Panc1 (cell line): ENCODE data around the gene PGPEP1. TPM values are rescaled to one million over a fixed set of nuclear protein-coding genes. Genes with fewer than 3 reads are reported as not detected.
A peak's percentile ranks its signal among the peaks of the same experiment; 100 is the strongest.

ENCODE experiments used
- ATAC-seq: fragments of 200-7000 bp; cut with Tn5 transposase; 2 replicates; pipeline ENCODE4 v1.9.1; 2020; ENCODE audit warnings: mild to moderate bottlenecking, moderate library complexity
- BruUV-seq: library from RNA; stranded (reverse); fragments of 400-500 nt; replicated peaks from 2 replicates; lab custom pipeline; 2021; lab: Mats Ljungman, UMichigan
- CTCF ChIA-PET: fragments of 300-600 bp; sonication (Branson Sonifier 250); formaldehyde crosslinking; loops from one replicate; lab custom pipeline; 2022; ENCODE audit warnings: antibody characterized with exemption; lab: Charles Lee
- POLR2A ChIA-PET: fragments of 300-600 bp; sonication (Branson Sonifier 250); formaldehyde crosslinking; loops from one replicate; lab custom pipeline; 2022; ENCODE audit warnings: antibody characterized with exemption; lab: Charles Lee
- DNase-seq: peaks from one replicate; pipeline ENCODE4 v3.0.0-alpha.2; 2010; ENCODE audit warnings: low read depth, low spot score
- H3K27ac ChIP-seq: 2 replicates; pipeline ENCODE4 v1.5.1; 2011; ENCODE audit warnings: mild to moderate bottlenecking, low read length, inconsistent platforms
- H3K27me3 ChIP-seq: fragments of 200-500 bp; sonication (Bioruptor generic); 2 replicates; pipeline ENCODE4 v1.6.0; 2014; ENCODE audit warnings: low read length, inconsistent platforms; ENCODE audit not compliant: control insufficient read depth, insufficient read depth
- H3K36me3 ChIP-seq: fragments of 200-500 bp; sonication (Bioruptor generic); 2 replicates; pipeline ENCODE4 v1.5.1; 2014; ENCODE audit warnings: inconsistent platforms, mild to moderate bottlenecking, low read length, moderate library complexity; ENCODE audit not compliant: control insufficient read depth, insufficient read depth
- H3K4me1 ChIP-seq: 2 replicates; pipeline ENCODE4 v1.5.1; 2011; ENCODE audit warnings: inconsistent platforms, mild to moderate bottlenecking, low read length, moderate library complexity; ENCODE audit not compliant: control insufficient read depth, insufficient read depth
- H3K4me3 ChIP-seq, 2 experiments: 2 replicates each; pipeline ENCODE4 v1.5.1; 2011 to 2012; ENCODE audit warnings: low read depth in 2 of 2, low read length in 2 of 2, mild to moderate bottlenecking in 2 of 2, inconsistent platforms in 1 of 2, moderate library complexity in 1 of 2
- H3K9me3 ChIP-seq: fragments of 200-500 bp; sonication (Bioruptor generic); 2 replicates; pipeline ENCODE4 v1.5.1; 2014; ENCODE audit warnings: low read depth, mild to moderate bottlenecking, inconsistent platforms, low read length, moderate library complexity; ENCODE audit not compliant: control insufficient read depth, insufficient read depth
- CTCF ChIP-seq: fragments of 450-650 bp; IDR thresholded peaks from 2 replicates; pipeline ENCODE4 v1.5.1; 2017; ENCODE audit warnings: mild to moderate bottlenecking
- POLR2AphosphoS5 ChIP-seq: IDR thresholded peaks from 2 replicates; pipeline ENCODE4 v1.6.1; 2012; ENCODE audit warnings: mild to moderate bottlenecking, low read depth, low read length, moderate library complexity
- REST ChIP-seq, 2 experiments: IDR thresholded peaks; 2 replicates each; pipeline ENCODE4 v1.6.1; 2011 to 2012; ENCODE audit warnings: low read depth in 2 of 2, control low read depth in 1 of 2, low read length in 1 of 2, mild to moderate bottlenecking in 1 of 2, moderate library complexity in 1 of 2; ENCODE audit not compliant: insufficient read depth in 1 of 2
- SIN3A ChIP-seq: IDR thresholded peaks from 2 replicates; pipeline ENCODE4 v1.6.1; 2012; ENCODE audit warnings: low read depth, mild to moderate bottlenecking, low read length, moderate library complexity, borderline replicate concordance; ENCODE audit not compliant: insufficient read depth
- TCF7L2 ChIP-seq: IDR thresholded peaks from 2 replicates; pipeline ENCODE4 v1.6.1; 2011; ENCODE audit warnings: mild to moderate bottlenecking, low read depth, low read length, inconsistent platforms
- in situ Hi-C: cut with HindIII; loops from 2 replicates; pipeline ENCODE4 v1.10.0; 2016; ENCODE audit warnings: low sequenced_read_pairs, low pct_unique_long_range_greater_than_20kb
- intact Hi-C: fragments of 100-400 bp; cut with micrococcal nuclease; formaldehyde crosslinking; loops from one replicate; pipeline ENCODE4 v1.10.0; 2022; ENCODE audit not compliant: unreplicated experiment
- total RNA-seq: library from RNA; stranded (reverse); gene quantifications from one replicate; pipeline ENCODE4 v1.2.1, GENCODE V29; 2021; ENCODE audit not compliant: unreplicated experiment

PGPEP1 gene
- total RNA-seq, 1 experiment from 2014 or later = 36.3 TPM

GRCh38 chr19:18292810-18293641, 47.4 kb upstream of the PGPEP1 start:
- intact Hi-C loops = loop anchor here (1.0 kb wide), 1 partner anchor 30 kb away; the partner anchor contains the start of gene LSM4
- in situ Hi-C loops = no loop called here
- H3K9me3 ChIP-seq = no peaks in the 10 kb centered on the region
- TF ChIP-seq CTCF (no peak), TCF7L2 (no peak), SIN3A (no peak), POLR2AphosphoS5 (no peak), REST (IDR thresholded peaks at IDR 0.05; ENCODE audit: insufficient read depth in 1 of 2, low read depth in 2 of 2, low read length in 1 of 2) (no peak)
- DNase-seq = no peak
- BruUV-seq = no TSS peak
- ChIA-PET POLR2A (interaction anchor here (0.6 to 2.7 kb wide), 4 partner anchors 8 to 91 kb away, joined by 3 to 22 read pairs (median 4); partner anchors contain the start of gene JUND), CTCF (interaction anchor here (0.5 kb wide), 1 partner anchor 180 kb away, joined by 3 read pairs; no protein-coding TSS in a partner anchor)
- H3K27me3 ChIP-seq = no peaks in the 10 kb centered on the region
- H3K4me1 ChIP-seq = peaks cover 23% of the 10 kb centered on the region
- no peaks in the 10 kb centered on the region for H3K36me3 ChIP-seq
- H3K4me3 ChIP-seq = peak overlapping the region; percentile 43 to 68
- H3K27ac ChIP-seq = peak overlapping the region; percentile 91
- ATAC-seq = peak; percentile 65

GRCh38 chr19:18293642-18294466, 46.5 kb upstream of the PGPEP1 start:
- no peaks in the 10 kb centered on the region for H3K36me3 ChIP-seq
- intact Hi-C loops = loop anchor here (1.0 kb wide), 1 partner anchor 29 kb away; the partner anchor contains the start of gene LSM4
- 0 out of 2 replicates have a peak, but pooled peaks have one; percentile 1 for ATAC-seq

More at GRCh38 chr19:18293642-18294466, 46.5 kb upstream of the PGPEP1 start:
- DNase-seq = no peak
- in situ Hi-C loops = no loop called here
- peak overlapping the region; percentile 91 for H3K27ac ChIP-seq
- peak overlapping the region; percentile 43 to 68; a peak in 2 of 4 replicates for H3K4me3 ChIP-seq
- ChIA-PET CTCF (interaction anchor here (0.5 kb wide), 1 partner anchor 181 kb away, joined by 3 read pairs; no protein-coding TSS in a partner anchor), POLR2A (interaction anchor here (2.7 kb wide), 1 partner anchor 13 kb away, joined by 22 read pairs; the partner anchor contains the start of gene JUND)
- TF ChIP-seq POLR2AphosphoS5 (no peak), TCF7L2 (no peak), CTCF (no peak), SIN3A (no peak), REST (IDR thresholded peaks at IDR 0.05; ENCODE audit: insufficient read depth in 1 of 2, low read depth in 2 of 2, low read length in 1 of 2) (no peak)
- no peaks in the 10 kb centered on the region for H3K9me3 ChIP-seq
- peaks cover 23% of the 10 kb centered on the region for H3K4me1 ChIP-seq
- H3K27me3 ChIP-seq = no peaks in the 10 kb centered on the region
- BruUV-seq = no TSS peak
